Stimulated activated CD8-positive, alpha-beta memory T cell treated with anti-CD3 and anti-CD28 coated beads, Interleukin-15, amount 100 ng/mL, for 4 hours (primary cell): ENCODE results near the gene DIO3.

ENCODE experiments used
- DNase-seq, 2 donors: peaks; one replicate each; pipeline ENCODE4 v3.0.0-alpha.2; 2020; ENCODE audit warnings: low read depth in 2 of 2

The DIO3 gene

DNA sequence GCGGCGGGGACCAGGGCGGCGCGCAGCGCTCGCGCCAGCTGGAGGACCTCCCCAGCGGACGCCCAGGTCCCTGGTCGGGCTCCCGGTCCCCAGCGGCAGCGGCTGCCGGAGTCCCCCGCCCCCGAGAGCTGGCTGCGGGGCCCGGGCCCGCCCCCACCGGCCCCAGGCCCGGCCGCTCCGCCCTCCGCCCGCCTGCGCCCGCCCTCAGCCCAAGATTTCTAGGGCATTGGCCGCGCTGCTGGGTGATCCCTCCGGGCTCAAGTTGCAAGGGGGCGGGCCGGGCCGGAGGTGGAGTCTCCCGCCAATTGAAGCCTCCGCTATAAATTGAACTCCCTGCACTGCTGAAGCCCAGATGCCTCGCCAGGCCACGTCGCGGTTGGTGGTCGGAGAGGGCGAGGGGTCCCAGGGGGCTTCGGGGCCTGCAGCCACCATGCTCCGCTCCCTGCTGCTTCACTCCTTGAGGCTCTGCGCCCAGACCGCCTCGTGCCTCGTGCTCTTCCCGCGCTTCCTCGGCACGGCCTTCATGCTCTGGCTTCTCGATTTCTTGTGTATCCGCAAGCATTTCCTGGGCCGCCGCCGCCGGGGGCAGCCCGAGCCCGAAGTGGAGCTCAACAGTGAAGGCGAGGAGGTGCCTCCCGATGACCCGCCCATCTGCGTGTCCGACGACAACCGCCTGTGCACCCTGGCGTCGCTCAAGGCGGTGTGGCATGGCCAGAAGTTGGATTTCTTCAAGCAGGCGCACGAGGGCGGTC lies at the start of gene DIO3:
DIO3 (plus strand) TSS at position 351 of the 752 bp plus-strand sequence.
- no peak for DNase-seq

DNA sequence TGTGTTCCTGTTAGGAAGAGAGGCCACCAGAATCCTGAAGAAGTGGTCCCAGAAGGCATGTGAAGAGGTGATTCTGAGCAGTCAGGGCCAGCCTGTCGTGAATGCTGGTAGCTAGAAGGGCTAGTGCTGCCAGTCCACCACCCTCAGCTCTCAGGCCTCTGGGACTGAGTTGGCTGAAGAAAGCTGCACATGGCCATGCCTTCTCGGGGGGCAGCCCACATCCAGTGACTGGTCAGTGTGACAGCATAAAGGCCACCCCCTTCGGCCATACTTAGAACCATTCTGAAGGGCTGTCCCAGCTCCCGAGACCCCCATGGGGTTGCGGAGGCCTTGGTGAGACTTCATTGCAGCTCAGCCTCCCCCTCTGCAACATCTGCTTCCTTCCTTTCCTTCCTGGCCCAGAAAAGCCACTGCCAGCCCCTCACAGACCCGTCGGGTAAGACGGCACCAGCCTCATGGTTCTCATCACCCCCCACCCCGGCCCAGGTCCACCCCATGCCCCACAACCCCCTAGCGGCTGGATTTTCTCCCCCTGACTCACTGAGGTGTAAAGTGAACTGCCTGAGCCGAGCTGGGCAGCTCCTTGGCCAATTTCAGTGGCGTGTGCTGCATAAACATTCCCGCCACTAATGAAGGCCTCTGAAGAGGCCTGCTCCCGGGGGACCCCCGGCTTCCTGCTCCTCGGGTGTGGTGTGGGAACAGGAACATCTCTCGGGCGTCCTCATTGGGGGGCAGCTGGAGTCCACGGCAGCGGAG lies 49.5 kb upstream of the DIO3 start:
- no peak for DNase-seq

DNA sequence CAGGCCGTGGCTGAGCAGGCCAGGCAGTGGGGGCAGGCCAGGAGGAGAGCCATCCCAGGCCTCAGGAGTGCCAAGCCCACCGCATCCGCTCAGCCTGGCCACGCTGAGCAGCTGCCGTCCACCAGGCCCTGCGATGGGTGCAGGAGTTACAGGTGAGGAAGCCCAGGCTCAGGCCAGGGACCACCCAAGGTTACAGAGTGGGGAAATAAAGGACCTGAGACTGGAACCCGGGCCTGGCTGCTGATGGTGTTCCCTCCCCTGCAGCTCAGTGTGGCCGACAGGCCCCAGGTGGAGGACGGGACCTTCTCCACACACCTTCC lies 49.0 kb upstream of the DIO3 start:
- no peak for DNase-seq

DNA sequence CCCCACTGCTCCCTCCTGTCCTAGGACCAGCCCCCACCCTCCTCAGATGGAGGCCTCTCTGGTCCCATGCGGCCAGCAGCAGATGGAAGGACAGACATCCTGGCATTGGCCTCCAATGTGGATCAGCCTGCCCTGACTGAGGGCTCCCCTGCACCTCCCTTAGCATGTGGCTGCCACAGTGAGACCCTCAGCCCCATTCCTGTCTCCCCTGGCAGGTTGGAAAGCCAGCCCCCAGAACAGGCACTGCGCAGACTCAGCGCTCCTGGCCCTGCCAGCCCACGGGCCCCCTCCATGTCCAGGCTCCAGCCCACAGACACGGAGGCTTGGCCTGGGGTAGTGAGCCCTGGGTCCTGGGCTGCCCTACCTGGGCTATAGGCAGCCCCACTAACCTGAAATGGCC lies 47.2 kb upstream of the DIO3 start:
- no peak for DNase-seq

DNA sequence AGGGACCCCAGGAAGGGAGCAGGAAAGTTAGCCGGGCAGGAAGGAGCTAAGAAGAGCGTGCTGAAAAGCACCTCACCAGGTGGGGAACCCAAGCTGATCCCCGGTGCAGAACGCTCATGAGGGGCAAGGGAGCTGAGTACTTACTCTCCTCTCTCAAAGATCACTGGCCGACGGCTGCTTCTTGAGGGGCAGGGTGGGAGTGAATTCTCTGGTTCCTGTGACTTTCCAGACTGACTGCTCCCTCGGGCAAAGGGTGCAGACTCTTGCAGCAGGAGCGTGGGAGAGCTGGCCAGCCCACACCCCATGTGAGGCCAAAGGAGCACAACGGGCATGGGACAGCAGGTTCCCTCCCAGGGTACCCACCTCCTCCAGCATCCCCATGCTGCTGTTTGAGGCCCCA lies 44.9 kb upstream of the DIO3 start:
- no peak for DNase-seq

DNA sequence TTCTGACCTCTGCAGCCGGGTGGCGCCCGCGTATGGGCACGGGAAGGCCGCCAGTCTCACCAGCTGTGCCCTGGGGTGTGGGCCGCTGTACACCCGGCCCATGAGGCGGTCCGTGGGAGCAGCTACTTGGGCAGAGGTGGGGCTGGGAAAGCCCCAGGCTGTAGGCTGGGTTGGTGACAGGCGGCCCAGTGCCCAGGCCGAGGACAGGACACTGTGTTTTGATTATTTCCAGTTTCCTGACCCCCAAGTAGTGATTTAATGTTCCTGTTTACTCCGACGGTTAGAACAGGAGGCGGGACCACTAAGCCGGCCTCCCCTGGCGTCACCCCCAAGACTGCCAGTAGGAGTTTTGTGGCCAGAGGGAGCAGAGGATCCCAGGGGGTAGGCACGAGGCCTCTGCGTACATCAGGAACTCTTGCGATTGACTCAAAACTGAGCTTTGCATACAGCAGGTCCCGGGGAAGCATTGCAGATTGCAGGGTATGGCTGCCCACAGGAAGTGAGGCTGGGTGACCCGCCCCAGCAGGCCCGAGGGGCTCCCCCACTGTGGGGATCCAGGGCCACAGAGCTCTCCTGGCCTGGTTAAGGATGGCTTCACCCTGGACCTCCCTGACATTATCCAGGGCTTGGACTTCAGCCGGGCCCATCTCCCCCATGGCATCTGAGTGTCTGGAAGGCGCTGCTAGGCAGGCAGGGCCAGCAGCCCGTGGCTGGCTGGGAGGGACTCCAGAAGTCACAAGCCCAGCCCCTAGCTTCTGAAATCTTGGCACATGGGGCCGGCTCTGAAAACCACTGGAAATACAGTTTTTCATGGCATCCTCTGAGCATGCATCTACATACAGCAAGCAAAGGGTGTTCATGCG lies 42.5 kb upstream of the DIO3 start:
- DNase-seq: no peak

DNA sequence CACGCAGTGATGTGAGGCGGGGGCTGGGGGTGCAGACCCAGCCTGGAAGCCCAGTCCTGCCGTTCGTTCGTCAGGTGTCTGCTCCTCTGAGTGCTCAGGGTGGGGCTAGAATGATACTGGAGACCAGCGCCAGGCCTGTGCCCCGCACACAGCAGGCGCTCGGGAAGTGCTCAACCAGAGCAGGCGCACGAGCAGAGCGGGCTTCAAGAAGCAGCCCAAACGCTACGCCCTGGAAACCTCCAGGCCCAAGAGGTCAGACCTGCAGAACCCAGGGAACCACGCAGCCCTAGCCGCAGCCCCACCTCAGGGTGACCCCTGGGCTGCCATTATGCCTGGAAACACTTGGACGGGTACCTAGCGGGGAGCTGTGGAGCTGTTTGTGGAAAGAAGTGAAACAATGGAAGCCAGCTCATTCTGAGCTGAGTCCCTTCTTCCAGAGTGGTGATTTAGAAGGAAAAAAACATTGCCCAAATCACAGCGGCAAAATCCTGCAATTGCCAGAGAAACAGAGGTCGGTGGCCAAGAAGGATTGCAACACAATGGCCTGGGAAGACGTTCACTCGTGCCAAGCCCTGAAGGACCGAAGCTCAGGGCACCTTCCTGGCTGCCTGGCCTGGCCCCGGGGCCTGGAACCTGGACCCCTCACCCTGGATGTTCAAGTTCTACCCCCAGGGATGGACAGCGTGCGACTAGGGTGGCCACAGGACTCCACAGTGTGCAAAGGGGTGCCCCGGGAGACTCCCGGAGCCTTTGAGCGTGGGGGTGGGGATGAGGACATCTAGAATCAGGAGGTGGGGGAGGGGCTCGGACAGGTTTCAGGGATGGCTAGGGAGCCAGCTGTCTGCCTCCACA lies 40.4 kb upstream of the DIO3 start:
- DNase-seq: no peak

DNA sequence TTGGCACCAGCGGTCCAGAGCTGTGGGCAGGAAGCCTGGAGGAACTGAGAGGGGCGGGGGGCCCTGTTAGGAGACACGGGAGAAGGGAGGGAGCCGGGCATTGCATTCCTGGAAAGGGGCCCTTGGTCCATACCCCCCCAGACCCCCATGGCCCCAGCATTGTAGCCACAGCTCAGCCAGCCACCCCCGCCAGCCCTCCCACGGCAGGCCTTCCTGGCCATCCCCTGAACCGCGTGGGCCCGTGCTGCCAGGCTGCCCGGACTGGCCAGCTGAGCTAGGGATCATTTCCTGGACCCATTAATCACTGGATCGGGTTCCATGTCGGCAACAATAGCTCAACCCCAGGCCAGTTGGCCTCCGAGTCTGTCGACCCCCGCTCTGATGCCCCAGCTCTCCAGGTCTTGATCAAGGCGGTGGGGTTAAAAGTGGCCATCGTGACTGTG lies 39.8 kb upstream of the DIO3 start:
- DNase-seq: no peak

DNA sequence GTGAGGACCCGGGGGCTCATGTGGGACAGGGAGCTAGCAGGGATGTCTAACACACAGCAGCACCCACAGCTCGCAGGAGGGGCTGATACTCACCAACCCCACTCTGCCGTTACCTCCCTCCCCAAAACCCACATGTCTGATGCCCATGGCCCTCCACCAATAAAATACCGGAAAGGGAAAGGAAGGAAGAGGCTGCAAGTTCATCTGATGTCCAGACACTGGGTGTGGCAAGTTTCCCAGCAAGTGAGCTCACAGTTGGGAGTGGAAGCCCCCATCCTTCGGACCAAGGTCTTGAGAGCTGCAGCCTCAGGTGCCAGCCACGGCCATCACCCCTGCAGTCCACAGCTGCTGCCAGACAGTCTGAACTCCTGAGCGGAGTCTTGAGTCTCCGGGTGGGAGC lies 39.3 kb upstream of the DIO3 start:
- DNase-seq: no peak

DNA sequence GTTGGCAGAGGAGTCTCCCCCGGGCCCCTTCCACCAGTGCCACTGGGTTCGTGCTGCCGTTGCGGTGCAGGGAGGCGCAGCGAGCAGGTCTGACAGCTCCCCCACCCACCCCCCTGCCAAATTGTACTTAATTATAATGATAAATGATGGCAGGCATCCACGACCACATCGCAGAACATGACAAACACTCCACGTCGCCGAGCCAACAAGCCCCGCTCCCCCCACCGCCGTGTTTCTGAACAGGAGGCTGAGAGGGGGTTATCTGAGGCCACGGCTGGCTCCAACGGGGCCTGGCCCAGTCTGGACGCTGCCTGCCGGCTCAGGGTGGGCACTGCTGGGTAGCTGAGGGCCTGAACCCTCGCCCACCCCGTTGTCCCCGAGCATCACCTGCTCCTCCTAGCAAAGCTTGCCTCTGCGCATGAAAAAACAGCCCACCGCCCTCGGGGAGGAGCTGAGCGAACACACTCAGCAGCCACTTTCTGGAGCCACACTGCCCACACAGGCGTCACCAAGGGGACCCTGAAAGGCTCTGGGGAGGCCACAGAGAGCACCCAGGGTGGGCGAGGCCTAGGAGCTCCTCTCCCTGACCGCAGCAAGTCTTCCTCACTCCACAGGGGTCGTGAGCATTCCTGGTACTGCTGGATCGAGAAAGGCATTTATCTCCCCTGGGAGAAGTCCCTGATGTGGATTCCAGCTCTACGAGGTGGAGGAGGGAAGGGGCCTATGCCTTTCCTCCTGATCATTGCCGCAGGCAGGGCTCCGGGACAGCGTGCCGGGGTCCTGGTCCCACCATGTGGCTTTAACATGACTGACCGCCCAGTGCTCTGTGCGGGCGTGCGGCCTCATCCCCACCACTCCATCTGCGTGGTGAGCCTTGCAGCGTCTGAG lies 35.4 kb upstream of the DIO3 start:
- DNase-seq: no peak

DNA sequence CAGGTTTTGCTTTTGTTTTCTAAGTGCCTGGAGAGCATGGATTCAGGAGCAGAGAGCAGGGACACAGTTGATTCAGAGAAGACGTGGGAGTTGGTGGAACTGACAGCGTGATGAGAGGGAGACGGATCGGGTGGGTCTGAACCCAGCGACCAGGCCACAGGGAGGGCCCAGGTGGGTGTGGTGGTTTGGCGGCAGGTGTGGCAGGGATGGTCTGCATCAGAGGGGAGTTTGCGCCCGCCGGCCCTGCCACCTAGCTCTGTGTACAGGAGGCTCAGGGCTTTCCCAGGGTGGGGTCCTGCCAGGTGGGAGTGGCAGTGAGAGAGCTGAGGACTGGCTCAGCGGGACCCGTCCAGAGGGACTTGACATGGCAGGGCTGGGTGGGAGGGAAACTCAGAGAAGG lies 33.3 kb upstream of the DIO3 start:
- no peak for DNase-seq

DNA sequence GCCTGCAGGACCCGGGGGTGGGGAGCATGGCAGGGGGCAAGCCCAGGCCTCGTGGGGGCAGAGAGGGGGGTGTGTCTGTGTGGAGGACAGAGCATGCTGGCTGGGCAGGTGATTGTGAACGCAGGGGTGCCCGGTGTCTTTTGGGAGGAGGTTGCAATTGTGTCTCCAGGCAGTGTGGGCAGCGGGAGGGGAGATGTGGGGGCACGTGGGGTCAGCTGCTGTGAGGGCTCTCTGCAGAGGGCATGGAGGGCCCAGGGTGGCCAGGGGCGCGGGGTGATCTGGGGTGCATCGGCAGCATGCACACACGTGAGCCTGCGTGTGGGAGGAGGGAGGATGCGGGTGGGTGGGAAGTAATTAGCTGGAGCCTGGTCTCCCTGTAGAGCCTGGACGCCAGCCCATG lies 32.2 kb upstream of the DIO3 start:
- DNase-seq: no peak

DNA sequence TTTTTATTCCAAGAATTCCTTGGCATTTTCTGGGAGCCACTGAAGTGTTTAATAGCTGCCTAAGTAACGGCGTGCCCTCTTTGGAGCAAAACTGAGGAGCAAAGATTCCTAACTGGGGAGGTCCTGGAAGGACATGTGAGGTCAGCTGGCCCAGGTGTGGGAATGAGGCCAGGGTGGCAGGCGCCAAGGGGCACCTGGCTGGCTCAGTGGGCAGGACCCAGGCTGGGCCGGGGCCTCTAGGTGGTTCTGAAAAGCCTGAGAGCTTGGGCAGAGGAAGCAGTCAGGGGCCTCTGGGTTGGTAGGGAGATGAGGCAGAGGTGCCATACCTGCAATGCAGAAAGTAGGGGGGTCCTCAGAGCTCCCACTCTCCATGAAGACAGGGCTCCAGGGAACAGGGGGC lies 27.1 kb upstream of the DIO3 start:
- no peak for DNase-seq

DNA sequence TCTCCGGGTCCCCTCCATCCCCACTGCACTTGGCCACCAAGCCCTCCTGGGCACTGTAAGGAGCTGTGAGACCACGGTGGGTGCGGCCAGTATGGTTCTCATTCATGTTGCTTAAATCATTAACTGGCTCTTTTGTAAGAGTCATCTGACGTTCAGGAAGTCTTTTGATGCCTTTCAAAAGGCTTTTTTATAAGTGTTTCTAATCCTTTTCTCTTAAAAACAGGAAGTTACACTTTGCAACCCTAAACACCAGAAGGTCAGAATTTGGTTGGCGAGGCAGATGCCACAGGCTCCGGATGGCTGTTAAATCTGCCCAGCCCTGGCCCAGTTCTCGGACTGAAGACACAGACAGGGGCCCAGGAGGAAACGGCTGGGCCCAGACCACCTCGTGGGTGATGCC lies 26.1 kb upstream of the DIO3 start:
- DNase-seq: no peak

DNA sequence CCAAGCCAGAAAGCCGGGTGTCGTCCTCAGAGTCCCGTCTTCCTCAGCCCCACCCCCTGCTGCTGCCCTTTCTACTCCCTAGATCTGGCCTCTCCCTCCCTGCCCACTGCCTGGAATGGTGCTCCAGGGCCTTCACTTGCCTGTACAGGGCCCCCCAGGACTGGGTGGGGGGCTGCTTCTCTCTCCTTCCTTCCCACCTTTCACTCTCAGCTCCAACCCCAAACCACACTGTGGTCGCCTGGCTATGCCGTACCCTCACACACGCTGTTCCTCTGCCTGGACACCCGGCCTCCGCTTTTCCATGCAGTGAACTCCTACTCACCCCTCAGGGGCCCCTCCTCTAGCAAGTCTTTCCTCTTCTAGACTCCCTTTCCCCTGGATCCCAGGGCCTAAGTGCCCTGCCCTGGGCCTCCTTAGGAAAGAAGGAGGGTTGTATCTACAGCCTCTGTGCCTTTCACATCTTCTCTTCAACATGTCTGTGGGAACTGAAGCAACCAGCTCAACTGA lies 25.5 kb upstream of the DIO3 start:
- no peak for DNase-seq

DNA sequence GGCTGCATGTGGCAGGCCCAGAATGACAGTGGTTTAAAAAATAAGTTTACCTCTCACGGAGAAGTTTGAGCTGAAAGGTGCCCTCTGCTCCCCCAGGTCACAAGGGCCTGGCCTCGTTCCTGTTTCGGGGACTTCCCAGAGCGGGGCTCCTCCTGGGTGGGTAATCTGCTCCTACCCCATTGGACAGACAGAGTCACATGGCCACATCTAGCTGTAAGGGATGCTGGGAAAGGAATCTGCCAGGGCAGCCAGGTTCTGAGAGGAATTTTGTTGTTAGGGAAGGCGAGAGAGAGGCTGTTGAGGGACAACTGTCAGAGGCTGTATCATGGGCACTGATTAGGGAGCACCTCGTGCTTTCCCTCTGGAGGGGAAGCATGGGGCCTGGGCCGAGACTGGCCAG lies 24.0 kb upstream of the DIO3 start:
- DNase-seq: no peak

DNA sequence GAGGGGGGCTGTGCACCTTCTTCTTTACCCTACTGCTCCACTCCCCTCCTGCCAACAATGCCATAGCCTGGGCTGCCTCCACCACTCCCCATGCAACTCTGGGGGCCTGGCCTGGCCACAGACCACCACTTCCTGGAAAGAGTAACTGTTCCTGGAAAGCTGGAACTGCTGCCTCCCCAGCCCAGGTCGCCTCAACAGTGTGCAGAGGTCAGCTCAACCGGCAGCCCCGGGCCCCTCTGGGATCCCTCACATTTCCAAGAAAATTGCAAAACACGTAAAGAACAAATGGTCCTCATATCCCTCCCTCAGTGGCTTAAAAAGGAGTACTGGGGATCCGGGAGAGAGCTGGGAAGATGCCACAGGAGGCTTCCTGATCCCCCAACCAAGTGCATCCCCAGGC lies 22.4 kb upstream of the DIO3 start:
- DNase-seq: no peak

DNA sequence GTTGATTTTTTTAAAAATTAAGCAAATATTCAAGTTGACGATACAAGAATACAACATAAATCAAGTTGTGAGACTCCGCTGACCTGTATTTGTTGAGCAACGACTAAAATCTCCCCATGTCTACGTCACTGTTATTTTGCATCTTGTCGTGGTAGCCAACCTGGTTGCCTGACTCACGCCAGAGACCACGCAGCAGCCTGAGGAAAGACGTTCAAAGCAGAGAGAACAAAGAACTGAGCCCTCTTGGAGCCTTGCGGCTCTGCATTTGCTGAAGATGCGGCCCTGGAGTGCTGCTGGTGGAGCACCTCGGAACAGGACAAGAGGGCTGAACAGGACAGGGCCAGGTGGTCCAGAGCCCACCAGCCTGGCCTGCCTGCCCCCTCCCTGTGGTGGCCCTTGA lies 21.4 kb upstream of the DIO3 start:
- DNase-seq: no peak

DNA sequence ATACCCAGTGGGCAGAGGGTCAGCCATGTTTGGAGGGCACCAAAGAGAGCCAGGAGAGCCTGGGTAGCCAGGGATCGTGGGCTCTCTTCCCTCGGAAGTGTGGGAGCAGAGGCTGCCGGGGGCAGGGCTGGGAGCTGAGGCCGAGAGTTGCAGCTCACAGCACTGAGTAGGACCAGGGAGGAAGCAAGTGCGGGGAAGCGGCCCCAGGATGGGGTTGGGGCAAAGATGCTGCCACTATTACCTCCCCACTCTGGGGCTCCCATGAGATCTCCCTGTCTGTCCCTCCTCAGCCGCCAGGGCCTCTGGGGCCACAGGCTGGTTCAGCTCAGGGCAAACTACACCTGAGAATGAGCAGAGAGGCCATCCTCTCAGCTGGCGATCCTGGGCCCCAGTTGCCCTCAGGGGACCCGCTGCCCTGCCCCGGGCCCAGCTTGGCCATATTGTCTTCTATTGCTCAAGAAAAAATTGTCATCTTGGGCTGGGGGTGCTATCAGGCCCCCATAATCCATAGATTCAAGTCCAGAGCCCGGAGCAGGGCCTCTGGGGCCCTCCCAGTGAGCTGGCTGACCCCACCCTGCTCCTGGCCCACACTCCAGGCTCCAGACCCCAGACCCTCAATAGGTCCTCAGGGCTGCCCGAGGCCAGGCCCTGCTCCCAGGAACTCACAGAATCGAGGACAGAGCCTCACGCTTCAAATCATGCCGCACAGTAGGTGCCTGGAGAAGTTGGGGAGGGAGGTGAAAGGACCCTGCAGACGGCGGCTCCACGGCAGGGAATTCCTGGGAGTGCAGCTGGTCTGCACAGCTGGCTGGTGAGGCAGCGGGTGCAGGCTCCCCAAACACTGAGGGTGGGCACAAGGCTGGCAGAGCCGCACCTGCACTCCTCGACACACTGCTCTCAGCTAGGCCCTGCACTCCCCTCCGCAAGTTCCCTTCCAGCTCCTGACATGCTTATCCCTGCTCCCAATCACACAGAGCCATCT lies 20.5 kb upstream of the DIO3 start:
- DNase-seq: no peak
